GM04503 (cell line): ENCODE results near the gene TM9SF4.
"Not testable (repeated sequence)": the region's sequence is repeated elsewhere in the genome, so short reads cannot be mapped to it uniquely, and the experiment has no call there.

ENCODE experiments used
- DNase-seq: peaks from one replicate; pipeline ENCODE4 v3.0.0-alpha.2; 2012; ENCODE audit warnings: low read depth

Gene TM9SF4

GRCh38 chr20:32190616-32191415 is 81.3 kb downstream of the TM9SF4 start:
- no peak for DNase-seq

GRCh38 chr20:32191422-32191821 is 81.9 kb downstream of the TM9SF4 start:
- no peak for DNase-seq

- DNase-seq = no peak
Measured at GRCh38 chr20:32191873-32192272, 82.4 kb downstream of the TM9SF4 start.

- DNase-seq = no peak
Measured at GRCh38 chr20:32192698-32193097, 83.2 kb downstream of the TM9SF4 start.

GRCh38 chr20:32193336-32193735 is 83.8 kb downstream of the TM9SF4 start:
- not testable (repeated sequence) for DNase-seq

- no peak for DNase-seq
Measured at GRCh38 chr20:32193996-32194395, 84.5 kb downstream of the TM9SF4 start.

GRCh38 chr20:32195581-32195980 is 86.1 kb downstream of the TM9SF4 start:
- no peak for DNase-seq

GRCh38 chr20:32196613-32197012 is 87.1 kb downstream of the TM9SF4 start:
- DNase-seq = not testable (repeated sequence)

GRCh38 chr20:32197136-32197535 is 87.6 kb downstream of the TM9SF4 start:
- DNase-seq = not testable (repeated sequence)

- DNase-seq = no peak
Measured at GRCh38 chr20:32199006-32199405, 89.5 kb downstream of the TM9SF4 start.

GRCh38 chr20:32201296-32201976 is 91.9 kb downstream of the TM9SF4 start:
- no peak for DNase-seq

GRCh38 chr20:32201977-32202363 is 92.5 kb downstream of the TM9SF4 start:
- DNase-seq = no peak

- no peak for DNase-seq
Measured at GRCh38 chr20:32203356-32204204, 94.1 kb downstream of the TM9SF4 start.

GRCh38 chr20:32204205-32205109 is 94.9 kb downstream of the TM9SF4 start:
- no peak for DNase-seq

- DNase-seq = no peak
Measured at GRCh38 chr20:32205110-32205842, 95.8 kb downstream of the TM9SF4 start.

GRCh38 chr20:32205843-32206759 is 96.6 kb downstream of the TM9SF4 start:
- no peak for DNase-seq

- DNase-seq = no peak
Measured at GRCh38 chr20:32206760-32207625, 97.5 kb downstream of the TM9SF4 start.

- DNase-seq = no peak
Measured at GRCh38 chr20:32207626-32208498, 98.3 kb downstream of the TM9SF4 start, which contains the start of the genes PLAGL2 and POFUT1. Gene PLAGL2, minus strand, starts transcription at chr20:32207743. Its CDS starts 5,565 bp downstream, at chr20:32202178. Gene POFUT1, plus strand, starts transcription at chr20:32207880. Its CDS starts 62 bp downstream, at chr20:32207942.
